NB4 (cell line): Measurements from ENCODE around the gene GALNS.

ENCODE experiments used
- MYC ChIP-seq: IDR thresholded peaks from 2 replicates; pipeline ENCODE4 v1.6.1; 2011; ENCODE audit warnings: low read depth, low read length
- POLR2A ChIP-seq: IDR thresholded peaks from 2 replicates; pipeline ENCODE4 v1.6.1; 2011; ENCODE audit warnings: mild to moderate bottlenecking; ENCODE audit not compliant: insufficient read length; ENCODE audit errors: extremely low read depth
- TF ChIP-seq, protein P1 (sequence below): IDR thresholded peaks from 2 replicates; pipeline ENCODE4 v1.6.1; 2011; ENCODE audit warnings: low read depth, low read length
- TF ChIP-seq, protein P2 (sequence below): IDR thresholded peaks from one replicate; pipeline ENCODE4 v1.5.1; 2012; ENCODE audit warnings: low read depth, low read length

GRCh38 chr16:88891083-88891482 is 34.3 kb upstream of the GALNS start:
- TF ChIP-seq, protein P1, sequence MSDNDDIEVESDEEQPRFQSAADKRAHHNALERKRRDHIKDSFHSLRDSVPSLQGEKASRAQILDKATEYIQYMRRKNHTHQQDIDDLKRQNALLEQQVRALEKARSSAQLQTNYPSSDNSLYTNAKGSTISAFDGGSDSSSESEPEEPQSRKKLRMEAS: no peak
- no peak for TF ChIP-seq POLR2A
- TF ChIP-seq, protein P2, sequence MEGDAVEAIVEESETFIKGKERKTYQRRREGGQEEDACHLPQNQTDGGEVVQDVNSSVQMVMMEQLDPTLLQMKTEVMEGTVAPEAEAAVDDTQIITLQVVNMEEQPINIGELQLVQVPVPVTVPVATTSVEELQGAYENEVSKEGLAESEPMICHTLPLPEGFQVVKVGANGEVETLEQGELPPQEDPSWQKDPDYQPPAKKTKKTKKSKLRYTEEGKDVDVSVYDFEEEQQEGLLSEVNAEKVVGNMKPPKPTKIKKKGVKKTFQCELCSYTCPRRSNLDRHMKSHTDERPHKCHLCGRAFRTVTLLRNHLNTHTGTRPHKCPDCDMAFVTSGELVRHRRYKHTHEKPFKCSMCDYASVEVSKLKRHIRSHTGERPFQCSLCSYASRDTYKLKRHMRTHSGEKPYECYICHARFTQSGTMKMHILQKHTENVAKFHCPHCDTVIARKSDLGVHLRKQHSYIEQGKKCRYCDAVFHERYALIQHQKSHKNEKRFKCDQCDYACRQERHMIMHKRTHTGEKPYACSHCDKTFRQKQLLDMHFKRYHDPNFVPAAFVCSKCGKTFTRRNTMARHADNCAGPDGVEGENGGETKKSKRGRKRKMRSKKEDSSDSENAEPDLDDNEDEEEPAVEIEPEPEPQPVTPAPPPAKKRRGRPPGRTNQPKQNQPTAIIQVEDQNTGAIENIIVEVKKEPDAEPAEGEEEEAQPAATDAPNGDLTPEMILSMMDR: no peak
- no peak for TF ChIP-seq MYC
